ENCODE data around the gene TSPEAR. TPM values are rescaled to one million over a fixed set of nuclear protein-coding genes. Genes with fewer than 3 reads are reported as not detected.
"Not testable (repeated sequence)": the region's sequence is repeated elsewhere in the genome, so short reads cannot be mapped to it uniquely, and the experiment has no call there.

Gene TSPEAR
- polyA plus RNA-seq, 3 donors: 0.53 to 0.67 (median 0.62) TPM

- no peak for DNase-seq (ENCODE audit: low read depth in 3 of 3, low spot score in 2 of 3)
These were observed 7.4 kb downstream of the TSPEAR start for GRCh38 chr21:44703731-44704635.

GRCh38 chr21:44702973-44703730 is 8.2 kb downstream of the TSPEAR start:
- no peak for DNase-seq (ENCODE audit: low read depth in 3 of 3, low spot score in 2 of 3)

DNA sequence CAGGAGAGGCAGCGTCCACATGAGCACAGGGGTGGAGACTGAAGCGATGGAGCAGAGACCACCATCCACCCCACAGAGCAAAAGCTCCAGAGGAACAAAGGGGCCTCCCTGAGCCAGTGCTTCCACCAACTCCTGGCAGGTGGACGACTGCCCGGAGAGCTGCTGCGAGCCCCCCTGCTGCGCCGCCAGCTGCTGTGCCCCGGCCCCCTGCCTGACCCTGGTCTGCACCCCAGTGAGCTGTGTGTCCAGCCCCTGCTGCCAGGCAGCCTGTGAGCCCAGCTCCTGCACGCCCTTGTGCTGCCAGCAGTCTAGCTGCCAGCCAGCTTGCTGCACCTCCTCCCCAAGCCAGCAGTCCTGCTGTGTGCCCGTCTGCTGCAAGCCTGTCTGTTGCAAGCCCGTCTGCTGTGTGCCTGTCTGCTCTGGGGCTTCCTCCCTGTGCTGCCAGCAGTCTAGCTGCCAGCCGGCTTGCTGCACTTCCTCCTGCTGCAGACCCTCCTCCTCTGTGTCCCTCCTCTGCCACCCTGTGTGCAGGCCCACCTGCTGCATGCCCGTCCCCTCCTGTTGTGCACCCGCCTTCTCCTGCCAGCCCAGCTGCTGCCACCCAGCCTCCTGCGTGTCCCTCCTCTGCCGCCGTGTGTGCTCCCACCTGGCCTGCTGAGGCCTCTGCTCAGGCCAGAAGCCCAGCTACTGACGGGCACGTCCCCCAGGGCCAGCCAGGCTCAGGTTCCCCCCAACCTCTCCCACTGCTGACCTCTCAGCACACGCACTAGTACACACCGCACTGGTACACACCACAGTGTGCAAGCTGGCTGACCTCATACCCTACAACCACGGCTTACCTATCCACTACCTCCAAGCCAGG is 9.0 kb downstream of the TSPEAR start:
- no peak for DNase-seq (ENCODE audit: low read depth in 3 of 3, low spot score in 2 of 3)

DNA sequence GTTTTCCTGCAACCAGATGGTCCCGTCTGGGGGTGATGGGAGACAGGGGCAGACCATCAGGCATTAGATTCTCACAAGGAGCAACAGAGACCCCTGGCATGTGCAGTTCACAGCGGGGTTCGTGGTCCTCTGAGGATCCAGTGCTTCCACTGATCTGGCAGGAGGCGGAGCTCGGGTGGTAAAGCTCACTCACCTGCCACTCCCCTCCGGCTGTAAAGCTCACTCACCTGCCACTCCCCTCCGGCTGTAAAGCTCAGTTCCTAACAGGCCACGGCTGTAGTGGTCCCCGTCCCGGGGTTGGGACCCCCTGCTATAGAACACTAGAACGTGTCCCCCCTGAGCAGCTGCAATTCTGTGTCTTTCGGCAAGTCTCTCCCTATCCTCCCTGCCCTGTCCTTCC is 9.8 kb downstream of the TSPEAR start:
- DNase-seq (ENCODE audit: low read depth in 3 of 3, low spot score in 2 of 3): no peak

DNA sequence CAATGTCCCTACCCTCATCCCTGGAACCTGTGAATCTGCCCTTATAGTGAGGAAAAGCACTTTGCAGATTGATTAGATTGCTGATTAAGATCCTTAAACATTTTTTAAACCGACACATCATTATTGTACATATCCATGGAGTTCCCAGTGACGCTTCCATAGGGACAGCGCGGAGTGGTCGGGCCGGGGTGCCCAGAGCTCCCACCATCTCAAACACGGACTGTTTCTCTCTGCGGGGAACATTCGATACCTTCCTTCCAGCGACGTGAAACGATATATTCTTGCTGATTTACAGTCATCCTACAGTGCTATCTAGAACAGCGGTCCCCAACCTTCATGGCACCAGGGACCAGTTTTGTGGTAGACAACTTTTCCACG is 10.4 kb downstream of the TSPEAR start:
- no peak for DNase-seq (ENCODE audit: low read depth in 3 of 3, low spot score in 2 of 3)

GRCh38 chr21:44700101-44701022 is 11.0 kb downstream of the TSPEAR start:
- DNase-seq (ENCODE audit: low read depth in 3 of 3, low spot score in 2 of 3): no peak

- DNase-seq (ENCODE audit: low read depth in 3 of 3, low spot score in 2 of 3): no peak
These were observed 11.8 kb downstream of the TSPEAR start for GRCh38 chr21:44699502-44700001.

- no peak for DNase-seq (ENCODE audit: low read depth in 3 of 3, low spot score in 2 of 3)
These were observed 13.3 kb downstream of the TSPEAR start for GRCh38 chr21:44697811-44698734.

DNA sequence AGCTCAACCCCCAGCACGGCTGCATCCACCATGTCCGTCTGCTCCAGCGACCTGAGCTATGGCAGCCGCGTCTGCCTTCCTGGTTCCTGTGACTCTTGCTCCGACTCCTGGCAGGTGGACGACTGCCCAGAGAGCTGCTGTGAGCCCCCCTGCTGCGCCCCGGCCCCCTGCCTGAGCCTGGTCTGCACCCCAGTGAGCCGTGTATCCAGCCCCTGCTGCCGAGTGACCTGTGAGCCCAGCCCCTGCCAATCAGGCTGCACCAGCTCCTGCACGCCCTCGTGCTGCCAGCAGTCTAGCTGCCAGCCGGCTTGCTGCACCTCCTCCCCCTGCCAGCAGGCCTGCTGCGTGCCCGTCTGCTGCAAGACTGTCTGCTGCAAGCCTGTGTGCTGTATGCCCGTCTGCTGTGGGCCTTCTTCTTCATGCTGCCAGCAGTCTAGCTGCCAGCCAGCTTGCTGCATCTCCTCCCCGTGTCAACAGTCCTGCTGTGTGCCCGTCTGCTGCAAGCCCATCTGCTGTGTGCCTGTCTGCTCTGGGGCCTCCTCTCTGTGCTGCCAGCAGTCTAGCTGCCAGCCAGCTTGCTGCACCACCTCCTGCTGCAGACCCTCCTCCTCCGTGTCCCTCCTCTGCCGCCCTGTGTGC is 14.1 kb downstream of the TSPEAR start, which contains the start of gene KRTAP10-12:
TSS of gene KRTAP10-12 (plus strand) at position 1 of the 639 bp plus-strand sequence. CDS start at position 31, 30 bp downstream.
- not testable (repeated sequence) for DNase-seq (ENCODE audit: low read depth in 3 of 3, low spot score in 2 of 3)

DNA sequence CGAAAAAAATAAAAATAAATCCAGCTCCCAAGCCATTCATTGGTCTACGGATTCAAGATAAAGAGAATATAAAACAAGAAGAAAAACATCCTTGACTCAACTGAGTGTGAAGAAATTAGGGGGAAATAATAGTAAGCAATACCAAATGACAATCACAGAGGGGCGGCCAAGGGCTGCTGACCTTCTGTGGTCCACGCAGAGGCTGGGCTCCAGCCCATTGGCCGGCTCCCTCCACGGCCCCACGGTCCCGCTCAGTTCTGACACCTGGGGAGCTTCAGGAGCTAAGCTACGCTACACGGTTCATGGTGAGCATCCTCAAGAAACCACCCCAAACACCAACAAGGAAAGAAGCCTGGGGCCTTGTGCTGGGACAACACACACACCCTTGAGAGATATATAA is 14.8 kb downstream of the TSPEAR start:
- DNase-seq (ENCODE audit: low read depth in 3 of 3, low spot score in 2 of 3): no peak

- no peak for DNase-seq (ENCODE audit: low read depth in 3 of 3, low spot score in 2 of 3)
These were observed 15.7 kb downstream of the TSPEAR start for GRCh38 chr21:44695641-44696040.

DNA sequence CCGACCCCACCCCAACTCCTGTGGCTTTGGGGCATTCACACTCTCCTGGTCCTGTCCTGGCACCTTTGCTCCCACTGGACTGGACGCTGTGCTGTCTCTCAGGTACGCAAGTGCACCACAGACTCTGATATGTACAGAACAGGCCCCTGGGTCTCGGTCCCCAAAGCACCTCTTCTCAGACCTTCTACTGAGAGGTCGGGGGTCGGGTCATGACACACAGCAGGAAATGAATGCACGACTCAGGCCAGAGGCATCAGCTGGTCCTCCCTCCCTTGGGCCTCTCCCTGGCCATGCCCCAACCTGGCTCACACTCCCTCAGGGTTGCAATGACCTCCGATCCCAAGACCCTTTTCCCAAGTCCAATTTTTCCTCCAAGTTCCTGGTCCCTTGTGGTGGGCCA is 16.2 kb downstream of the TSPEAR start:
- no peak for DNase-seq (ENCODE audit: low read depth in 3 of 3, low spot score in 2 of 3)

DNA sequence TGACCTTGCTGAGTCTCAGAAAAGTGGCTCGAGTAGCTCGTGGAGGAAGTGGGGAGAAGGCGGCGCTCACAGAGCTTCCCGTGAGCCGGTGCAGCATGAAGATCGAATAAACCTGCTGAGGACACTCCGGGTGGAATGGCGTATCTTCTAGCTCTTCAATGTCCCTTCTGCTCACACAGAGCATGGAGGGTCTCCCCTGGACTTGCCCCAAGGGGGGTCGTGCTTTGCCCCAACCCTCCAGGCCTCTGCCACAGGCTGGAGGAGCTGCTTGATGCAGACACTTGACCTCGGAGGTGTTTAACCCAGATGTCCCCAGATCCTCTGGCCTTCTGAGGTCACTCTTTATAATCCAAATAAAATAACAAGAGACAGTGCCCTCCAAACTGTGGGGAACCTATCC is 16.6 kb downstream of the TSPEAR start:
- DNase-seq (ENCODE audit: low read depth in 3 of 3, low spot score in 2 of 3): no peak

DNA sequence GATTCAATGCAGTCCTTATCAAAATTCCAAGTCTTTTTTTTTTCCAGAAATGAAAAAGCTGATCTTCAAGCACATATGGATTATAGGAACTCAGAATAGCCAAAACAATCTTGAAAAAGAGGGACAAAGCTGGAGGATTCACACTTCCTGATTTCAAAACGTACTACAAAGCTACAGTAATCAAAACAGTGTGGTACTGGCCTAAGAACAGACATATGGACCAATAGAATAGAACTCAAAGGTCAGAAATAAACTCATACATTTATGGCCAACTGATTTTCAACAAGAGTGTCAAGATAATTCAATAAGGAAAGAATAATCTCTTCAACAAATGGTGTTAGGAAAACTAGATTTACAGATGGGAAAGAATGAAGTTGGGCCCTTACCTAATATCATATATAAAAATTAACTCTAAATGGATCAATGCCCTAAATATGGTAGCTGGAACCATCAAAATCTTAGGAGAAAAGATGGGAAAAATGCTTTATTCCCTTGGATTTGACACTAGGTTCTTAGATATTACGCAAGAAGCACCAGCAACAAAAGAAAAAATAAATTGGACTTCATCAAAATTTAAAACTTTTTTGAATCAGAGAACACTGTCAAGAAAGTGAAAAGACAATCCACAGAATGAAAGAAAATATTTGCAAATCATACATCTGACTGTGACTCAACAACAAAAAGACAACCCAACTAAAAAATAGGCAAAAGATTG is 18.4 kb downstream of the TSPEAR start:
- no peak for DNase-seq (ENCODE audit: low read depth in 3 of 3, low spot score in 2 of 3)

- no peak for DNase-seq (ENCODE audit: low read depth in 3 of 3, low spot score in 2 of 3)
These were observed 19.7 kb downstream of the TSPEAR start for GRCh38 chr21:44691686-44692085.

- DNase-seq (ENCODE audit: low read depth in 3 of 3, low spot score in 2 of 3): not testable (repeated sequence)
These were observed 21.6 kb downstream of the TSPEAR start for GRCh38 chr21:44689740-44690139.

- no peak for DNase-seq (ENCODE audit: low read depth in 3 of 3, low spot score in 2 of 3)
These were observed 23.7 kb downstream of the TSPEAR start for GRCh38 chr21:44687671-44688070.
